ENCODE data around the gene LRP5. TPM values are rescaled to one million over a fixed set of nuclear protein-coding genes. Genes with fewer than 3 reads are reported as not detected.

Gene LRP5
- total and polyA plus RNA-seq, 9 of the 15 experiments (the other 6 are each of a cell fraction or from before 2014, with no cell fraction given): 0.48 to 44.2 (median 13.5) TPM

DNA sequence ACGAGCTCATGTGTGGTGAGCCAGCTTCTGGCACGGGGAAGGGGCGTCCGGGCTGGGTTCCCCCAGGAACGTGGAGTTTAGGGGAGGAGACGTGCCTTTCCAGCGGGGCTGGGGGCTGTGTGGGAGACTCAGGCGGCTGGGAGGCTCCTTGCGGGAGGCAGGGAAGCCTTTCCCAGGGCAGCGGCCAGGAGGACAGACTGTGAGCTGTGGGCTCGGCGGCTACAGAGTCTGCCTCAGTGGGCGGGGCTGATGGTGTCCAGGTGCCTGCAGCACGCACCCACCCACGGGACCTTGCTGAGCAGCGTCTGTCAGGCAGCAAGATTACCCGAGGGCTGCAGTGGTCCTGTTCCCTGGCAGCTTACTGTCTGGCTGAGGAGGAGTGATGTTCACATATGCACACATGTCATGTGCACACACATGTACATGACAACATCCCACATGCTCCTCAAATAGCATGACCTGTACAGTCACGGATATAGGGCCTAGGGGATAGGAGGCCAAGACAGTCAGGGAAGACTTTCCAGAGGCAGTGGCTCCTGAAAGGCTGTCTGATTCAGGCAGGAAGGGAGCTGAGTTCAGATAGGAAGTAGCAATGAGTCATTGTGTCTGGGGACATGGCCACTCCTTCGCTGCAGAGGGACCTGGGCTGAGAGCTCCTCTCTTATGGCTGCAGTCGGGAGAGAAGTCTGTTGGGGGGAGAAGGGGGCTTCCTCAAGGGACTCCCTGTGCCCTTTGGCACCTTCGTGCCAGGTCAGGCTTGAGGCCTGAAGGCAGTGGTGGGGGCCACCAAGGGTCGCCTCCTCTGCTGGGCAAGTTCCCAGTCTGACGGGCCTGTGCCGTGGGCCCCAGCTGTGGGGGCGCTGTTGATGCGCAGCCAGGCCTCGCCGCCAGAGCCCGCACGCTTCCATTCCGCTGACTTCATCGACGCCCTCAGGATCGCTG lies 124.9 kb downstream of the LRP5 start (continued):
- TF ChIP-seq, protein P1, sequence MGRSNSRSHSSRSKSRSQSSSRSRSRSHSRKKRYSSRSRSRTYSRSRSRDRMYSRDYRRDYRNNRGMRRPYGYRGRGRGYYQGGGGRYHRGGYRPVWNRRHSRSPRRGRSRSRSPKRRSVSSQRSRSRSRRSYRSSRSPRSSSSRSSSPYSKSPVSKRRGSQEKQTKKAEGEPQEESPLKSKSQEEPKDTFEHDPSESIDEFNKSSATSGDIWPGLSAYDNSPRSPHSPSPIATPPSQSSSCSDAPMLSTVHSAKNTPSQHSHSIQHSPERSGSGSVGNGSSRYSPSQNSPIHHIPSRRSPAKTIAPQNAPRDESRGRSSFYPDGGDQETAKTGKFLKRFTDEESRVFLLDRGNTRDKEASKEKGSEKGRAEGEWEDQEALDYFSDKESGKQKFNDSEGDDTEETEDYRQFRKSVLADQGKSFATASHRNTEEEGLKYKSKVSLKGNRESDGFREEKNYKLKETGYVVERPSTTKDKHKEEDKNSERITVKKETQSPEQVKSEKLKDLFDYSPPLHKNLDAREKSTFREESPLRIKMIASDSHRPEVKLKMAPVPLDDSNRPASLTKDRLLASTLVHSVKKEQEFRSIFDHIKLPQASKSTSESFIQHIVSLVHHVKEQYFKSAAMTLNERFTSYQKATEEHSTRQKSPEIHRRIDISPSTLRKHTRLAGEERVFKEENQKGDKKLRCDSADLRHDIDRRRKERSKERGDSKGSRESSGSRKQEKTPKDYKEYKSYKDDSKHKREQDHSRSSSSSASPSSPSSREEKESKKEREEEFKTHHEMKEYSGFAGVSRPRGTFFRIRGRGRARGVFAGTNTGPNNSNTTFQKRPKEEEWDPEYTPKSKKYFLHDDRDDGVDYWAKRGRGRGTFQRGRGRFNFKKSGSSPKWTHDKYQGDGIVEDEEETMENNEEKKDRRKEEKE (IDR thresholded peaks at IDR 0.05; ENCODE audit: borderline replicate concordance in 1 of 2, control insufficient read depth in 1 of 2, low read depth in 2 of 2, low read length in 1 of 2): no peak
- TF ChIP-seq LCOR (CRISPR knock-in tag; IDR thresholded peaks at IDR 0.05) (0 out of 2 replicates have a peak, but pooled peaks have one; percentile 56), MBD2 (IDR thresholded peaks at IDR 0.05; ENCODE audit: borderline replicate concordance, low read depth) (0 out of 2 replicates have a peak, but pooled peaks have one; percentile 41), JUN (IDR thresholded peaks at IDR 0.05; ENCODE audit: borderline replicate concordance, low read depth, low read length) (peak; percentile 23; the same call in 1 of the 2 replicates), JUN (CRISPR knock-in tag; IDR thresholded peaks at IDR 0.05; ENCODE audit: borderline replicate concordance) (no peak), ZNF431 (CRISPR knock-in tag; IDR thresholded peaks at IDR 0.05) (no peak), ZNF766 (CRISPR knock-in tag; conservative IDR thresholded peaks at IDR 0.05) (no peak), ZSCAN29 (IDR thresholded peaks at IDR 0.05) (no peak), SMARCE1 (IDR thresholded peaks at IDR 0.05) (peak; percentile 54; the same call in 1 of the 2 replicates), CBFA2T2 (conservative IDR thresholded peaks at IDR 0.05) (no peak), NR4A1 (CRISPR knock-in tag; IDR thresholded peaks at IDR 0.05) (no peak), NR4A1 (tag; IDR thresholded peaks at IDR 0.05) (no peak), GABPB1 (CRISPR knock-in tag; IDR thresholded peaks at IDR 0.05) (peak; percentile 68), ETV5 (CRISPR knock-in tag; IDR thresholded peaks at IDR 0.05; ENCODE audit: low read depth) (peak; percentile 76; the same call in 1 of the 2 replicates), ZFX (CRISPR knock-in tag; IDR thresholded peaks at IDR 0.05) (peak; percentile 80)
- TF ChIP-seq, protein P2, sequence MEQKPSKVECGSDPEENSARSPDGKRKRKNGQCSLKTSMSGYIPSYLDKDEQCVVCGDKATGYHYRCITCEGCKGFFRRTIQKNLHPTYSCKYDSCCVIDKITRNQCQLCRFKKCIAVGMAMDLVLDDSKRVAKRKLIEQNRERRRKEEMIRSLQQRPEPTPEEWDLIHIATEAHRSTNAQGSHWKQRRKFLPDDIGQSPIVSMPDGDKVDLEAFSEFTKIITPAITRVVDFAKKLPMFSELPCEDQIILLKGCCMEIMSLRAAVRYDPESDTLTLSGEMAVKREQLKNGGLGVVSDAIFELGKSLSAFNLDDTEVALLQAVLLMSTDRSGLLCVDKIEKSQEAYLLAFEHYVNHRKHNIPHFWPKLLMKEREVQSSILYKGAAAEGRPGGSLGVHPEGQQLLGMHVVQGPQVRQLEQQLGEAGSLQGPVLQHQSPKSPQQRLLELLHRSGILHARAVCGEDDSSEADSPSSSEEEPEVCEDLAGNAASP (IDR thresholded peaks at IDR 0.05): no peak
- TF ChIP-seq, protein P3, sequence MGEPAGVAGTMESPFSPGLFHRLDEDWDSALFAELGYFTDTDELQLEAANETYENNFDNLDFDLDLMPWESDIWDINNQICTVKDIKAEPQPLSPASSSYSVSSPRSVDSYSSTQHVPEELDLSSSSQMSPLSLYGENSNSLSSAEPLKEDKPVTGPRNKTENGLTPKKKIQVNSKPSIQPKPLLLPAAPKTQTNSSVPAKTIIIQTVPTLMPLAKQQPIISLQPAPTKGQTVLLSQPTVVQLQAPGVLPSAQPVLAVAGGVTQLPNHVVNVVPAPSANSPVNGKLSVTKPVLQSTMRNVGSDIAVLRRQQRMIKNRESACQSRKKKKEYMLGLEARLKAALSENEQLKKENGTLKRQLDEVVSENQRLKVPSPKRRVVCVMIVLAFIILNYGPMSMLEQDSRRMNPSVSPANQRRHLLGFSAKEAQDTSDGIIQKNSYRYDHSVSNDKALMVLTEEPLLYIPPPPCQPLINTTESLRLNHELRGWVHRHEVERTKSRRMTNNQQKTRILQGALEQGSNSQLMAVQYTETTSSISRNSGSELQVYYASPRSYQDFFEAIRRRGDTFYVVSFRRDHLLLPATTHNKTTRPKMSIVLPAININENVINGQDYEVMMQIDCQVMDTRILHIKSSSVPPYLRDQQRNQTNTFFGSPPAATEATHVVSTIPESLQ (CRISPR knock-in tag; IDR thresholded peaks at IDR 0.05): peak; percentile 54; the same call in 1 of the 2 replicates
- TF ChIP-seq, protein P4, sequence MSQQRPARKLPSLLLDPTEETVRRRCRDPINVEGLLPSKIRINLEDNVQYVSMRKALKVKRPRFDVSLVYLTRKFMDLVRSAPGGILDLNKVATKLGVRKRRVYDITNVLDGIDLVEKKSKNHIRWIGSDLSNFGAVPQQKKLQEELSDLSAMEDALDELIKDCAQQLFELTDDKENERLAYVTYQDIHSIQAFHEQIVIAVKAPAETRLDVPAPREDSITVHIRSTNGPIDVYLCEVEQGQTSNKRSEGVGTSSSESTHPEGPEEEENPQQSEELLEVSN (IDR thresholded peaks at IDR 0.05; ENCODE audit: borderline replicate concordance in 1 of 2, extremely low read depth in 1 of 2, insufficient read depth in 1 of 2, insufficient read length in 1 of 2, low read depth in 1 of 2, low read length in 1 of 2, poor library complexity in 1 of 2, severe bottlenecking in 1 of 2): peak; percentile 65 to 85

Measured in K562 (cell line).